ENCODE measurements around the gene DERL2. TPM values are rescaled to one million over a fixed set of nuclear protein-coding genes. Genes with fewer than 3 reads are reported as not detected.

DERL2 gene
- polyA plus RNA-seq, 1 donor (not counting 4 experiments of a cell fraction or from before 2014, with no cell fraction given): 83.6 TPM

- peaks cover 37% of the 10 kb centered on the region for H3K4me1 ChIP-seq (ENCODE audit: control insufficient read depth, extremely low read depth, insufficient read depth, low read length)
- no peak overlapping the region for H3K9ac ChIP-seq (ENCODE audit: control insufficient read depth, extremely low read depth, insufficient read depth, low read length)
- no peak overlapping the region for H2AFZ ChIP-seq (ENCODE audit: control insufficient read depth, low read length)
- no peak overlapping the region for H3K4me3 ChIP-seq (ENCODE audit: control insufficient read depth in 2 of 3, extremely low read depth in 1 of 3, insufficient read depth in 2 of 3, low read depth in 1 of 3, low read length in 3 of 3)
- no peak overlapping the region for H3K27ac ChIP-seq (ENCODE audit: control insufficient read depth, insufficient read depth, low read length)
- H3K27me3 ChIP-seq (ENCODE audit: control insufficient read depth, extremely low read depth, insufficient read depth, low read length): no peaks in the 10 kb centered on the region
- peaks cover 13% of the 10 kb centered on the region for H4K20me1 ChIP-seq (ENCODE audit: control insufficient read depth, extremely low read depth, insufficient read depth, low read length)
- H3K36me3 ChIP-seq (ENCODE audit: control insufficient read depth in 2 of 2, extremely low read depth in 1 of 2, insufficient read depth in 2 of 2, low read length in 2 of 2): peaks cover 30 to 68% of the 10 kb centered on the region in 2 experiments
- H3K9me1 ChIP-seq (ENCODE audit: control insufficient read depth, extremely low read depth, insufficient read depth, low read length): peaks cover 12% of the 10 kb centered on the region
- dilution Hi-C loops (cut with MboI; ENCODE audit: extremely low pct_ligation_motif_present, low sequenced_read_pairs): no loop called here
- peaks cover 22% of the 10 kb centered on the region for H3K79me2 ChIP-seq (ENCODE audit: control insufficient read depth, insufficient read depth, low read length)
- H3K4me2 ChIP-seq (ENCODE audit: control insufficient read depth, extremely low read depth, insufficient read depth, low read depth, low read length): no peak overlapping the region
- no peak for FAIRE-seq
- no peaks in the 10 kb centered on the region for H3K9me3 ChIP-seq (ENCODE audit: control insufficient read depth, low read depth, low read length)
- TF ChIP-seq EZH2 (IDR thresholded peaks at IDR 0.05; ENCODE audit: low read length) (no peak), CTCF (optimal IDR thresholded peaks at IDR 0.05 in 1 of 3, IDR thresholded peaks at IDR 0.05 in 1 of 3, conservative IDR thresholded peaks at IDR 0.05 in 1 of 3; ENCODE audit: extremely low read depth in 1 of 3, insufficient read depth in 2 of 3, low read length in 3 of 3) (no peak)
- DNase-seq (ENCODE audit: low read depth, low spot score): no peak
These were observed 55.5 kb downstream of the DERL2 start for GRCh38 chr17:5430413-5430999.

GRCh38 chr17:5429191-5429887, 56.6 kb downstream of the DERL2 start:
- FAIRE-seq: no peak
- no peak overlapping the region for H2AFZ ChIP-seq (ENCODE audit: control insufficient read depth, low read length)
- H3K4me1 ChIP-seq (ENCODE audit: control insufficient read depth, extremely low read depth, insufficient read depth, low read length): peaks cover 32% of the 10 kb centered on the region
- peaks cover 6% of the 10 kb centered on the region for H4K20me1 ChIP-seq (ENCODE audit: control insufficient read depth, extremely low read depth, insufficient read depth, low read length)
- peaks cover 28 to 61% of the 10 kb centered on the region in 2 experiments for H3K36me3 ChIP-seq (ENCODE audit: control insufficient read depth in 2 of 2, extremely low read depth in 1 of 2, insufficient read depth in 2 of 2, low read length in 2 of 2)
- no peak overlapping the region for H3K4me2 ChIP-seq (ENCODE audit: control insufficient read depth, extremely low read depth, insufficient read depth, low read depth, low read length)
- no peaks in the 10 kb centered on the region for H3K27me3 ChIP-seq (ENCODE audit: control insufficient read depth, extremely low read depth, insufficient read depth, low read length)
- no peak overlapping the region for H3K27ac ChIP-seq (ENCODE audit: control insufficient read depth, insufficient read depth, low read length)
- H3K9me3 ChIP-seq (ENCODE audit: control insufficient read depth, low read depth, low read length): no peaks in the 10 kb centered on the region
- H3K79me2 ChIP-seq (ENCODE audit: control insufficient read depth, insufficient read depth, low read length): peaks cover 13% of the 10 kb centered on the region
- no peak for DNase-seq (ENCODE audit: low read depth, low spot score)
- peaks cover 8% of the 10 kb centered on the region for H3K9me1 ChIP-seq (ENCODE audit: control insufficient read depth, extremely low read depth, insufficient read depth, low read length)
- no peak for TF ChIP-seq EZH2 (IDR thresholded peaks at IDR 0.05; ENCODE audit: low read length)
- TF ChIP-seq CTCF (optimal IDR thresholded peaks at IDR 0.05 in 1 of 3, IDR thresholded peaks at IDR 0.05 in 1 of 3, conservative IDR thresholded peaks at IDR 0.05 in 1 of 3; ENCODE audit: extremely low read depth in 1 of 3, insufficient read depth in 2 of 3, low read length in 3 of 3): no peak
- H3K4me3 ChIP-seq (ENCODE audit: control insufficient read depth in 2 of 3, extremely low read depth in 1 of 3, insufficient read depth in 2 of 3, low read depth in 1 of 3, low read length in 3 of 3): no peak overlapping the region
- H3K9ac ChIP-seq (ENCODE audit: control insufficient read depth, extremely low read depth, insufficient read depth, low read length): no peak overlapping the region
- dilution Hi-C loops (cut with MboI; ENCODE audit: extremely low pct_ligation_motif_present, low sequenced_read_pairs): no loop called here

Data from keratinocyte (primary cell).